RKO (cell line): ENCODE measurements around the gene SNX9.
A peak's percentile ranks its signal among the peaks of the same experiment; 100 is the strongest.

Source experiments
- DNase-seq: peaks from one replicate; pipeline ENCODE4 v3.0.0-alpha.2; 2016; ENCODE audit warnings: low spot score

The SNX9 gene

GRCh38 chr6:157859775-157860504 lies 36.9 kb downstream of the SNX9 start:
- DNase-seq: no peak

DNA sequence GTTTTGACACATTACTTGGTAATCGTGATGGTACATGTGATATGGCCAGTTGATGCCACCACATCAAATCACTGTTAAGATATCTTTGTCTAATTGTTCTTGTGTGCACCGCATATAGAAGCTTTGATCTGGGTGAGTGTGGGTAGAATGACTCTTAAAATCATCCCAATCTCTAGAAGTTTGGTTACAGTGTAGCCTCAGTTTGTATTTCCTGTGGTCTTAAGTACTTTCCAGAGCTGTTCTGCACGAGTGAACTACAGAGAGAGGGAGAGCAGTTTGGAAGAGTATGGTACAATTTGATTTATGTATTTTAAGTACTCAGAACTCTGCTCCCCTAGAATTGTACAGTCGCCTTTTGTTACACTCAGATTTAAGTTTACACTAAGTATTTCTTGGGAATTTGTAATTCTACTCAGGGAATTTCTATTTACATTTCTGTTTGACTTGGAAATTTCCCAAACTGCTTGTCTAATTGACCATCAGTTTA lies 37.5 kb downstream of the SNX9 start:
- no peak for DNase-seq

GRCh38 chr6:157861184-157861583 lies 38.1 kb downstream of the SNX9 start:
- DNase-seq: no peak

DNA sequence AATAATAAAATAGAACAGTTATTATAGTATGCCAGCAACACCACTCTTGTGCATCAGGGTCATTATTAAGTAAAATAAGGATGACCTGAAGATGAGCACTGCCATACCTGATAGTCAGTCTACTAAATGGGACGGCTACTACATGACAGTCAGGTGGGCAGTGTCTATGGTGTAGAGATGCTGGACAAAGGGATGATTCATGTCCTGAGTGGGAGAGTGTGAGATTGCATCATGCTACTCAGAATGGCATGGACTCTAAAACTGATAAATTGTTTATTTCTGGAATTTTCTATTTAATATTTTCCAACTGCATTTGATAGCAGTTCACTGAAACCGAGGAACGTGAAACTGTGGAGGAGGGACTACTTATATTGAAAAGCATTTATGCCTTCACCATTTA lies 38.8 kb downstream of the SNX9 start:
- peak; percentile 28 for DNase-seq

GRCh38 chr6:157862706-157863105 lies 39.7 kb downstream of the SNX9 start:
- DNase-seq: no peak

GRCh38 chr6:157864185-157864761 lies 41.2 kb downstream of the SNX9 start:
- no peak for DNase-seq

DNA sequence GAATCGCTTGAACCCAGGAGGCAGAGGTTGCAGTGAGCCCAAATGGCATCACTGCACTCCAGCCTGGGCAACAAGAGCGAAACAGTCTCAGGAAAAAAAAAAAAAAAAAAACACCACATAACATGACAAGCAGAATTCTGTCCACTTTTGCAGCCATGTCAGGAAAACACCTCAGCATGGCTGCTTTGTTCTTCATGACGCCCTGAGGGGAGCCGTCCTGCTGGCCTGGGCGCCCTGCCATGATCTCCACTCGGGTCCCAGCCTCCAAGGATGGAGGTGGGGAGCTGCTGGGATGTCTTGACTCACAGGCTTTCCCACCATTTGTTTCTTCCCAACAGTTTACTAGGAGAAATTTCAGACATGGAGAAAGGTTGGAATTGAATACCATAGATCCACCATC lies 42.2 kb downstream of the SNX9 start:
- no peak for DNase-seq

- no peak for DNase-seq
Observed at GRCh38 chr6:157867155-157867559, 44.1 kb downstream of the SNX9 start.

- DNase-seq: no peak
Observed at GRCh38 chr6:157867981-157868380, 44.9 kb downstream of the SNX9 start.

- no peak for DNase-seq
Observed at GRCh38 chr6:157868835-157869234, 45.8 kb downstream of the SNX9 start.

DNA sequence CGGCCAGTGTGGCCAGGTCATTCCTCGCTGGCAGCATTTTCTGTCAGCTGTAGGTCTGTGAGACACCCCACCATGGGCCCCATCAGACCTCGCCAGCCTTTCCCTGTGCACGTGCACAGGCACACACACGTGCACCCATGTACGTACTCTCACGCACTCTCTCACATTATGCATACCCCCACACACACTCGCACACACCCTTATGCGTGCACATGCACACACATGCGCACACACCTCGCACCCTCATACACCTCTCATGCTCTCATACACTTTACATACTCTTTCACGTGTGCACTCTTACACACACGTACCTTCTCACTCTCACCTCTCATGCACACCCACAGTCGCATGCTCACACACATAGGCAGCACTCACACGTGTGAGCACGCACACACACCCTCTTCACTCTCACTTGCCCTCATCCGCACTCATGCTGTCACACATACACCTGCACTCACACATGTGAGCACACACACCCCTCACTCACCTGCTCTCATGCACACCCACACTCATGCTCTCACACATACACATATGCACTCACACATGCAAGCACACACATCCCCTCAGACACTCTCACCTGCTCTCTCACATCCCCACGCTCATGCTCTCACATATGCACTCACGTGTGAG lies 46.7 kb downstream of the SNX9 start:
- no peak for DNase-seq

DNA sequence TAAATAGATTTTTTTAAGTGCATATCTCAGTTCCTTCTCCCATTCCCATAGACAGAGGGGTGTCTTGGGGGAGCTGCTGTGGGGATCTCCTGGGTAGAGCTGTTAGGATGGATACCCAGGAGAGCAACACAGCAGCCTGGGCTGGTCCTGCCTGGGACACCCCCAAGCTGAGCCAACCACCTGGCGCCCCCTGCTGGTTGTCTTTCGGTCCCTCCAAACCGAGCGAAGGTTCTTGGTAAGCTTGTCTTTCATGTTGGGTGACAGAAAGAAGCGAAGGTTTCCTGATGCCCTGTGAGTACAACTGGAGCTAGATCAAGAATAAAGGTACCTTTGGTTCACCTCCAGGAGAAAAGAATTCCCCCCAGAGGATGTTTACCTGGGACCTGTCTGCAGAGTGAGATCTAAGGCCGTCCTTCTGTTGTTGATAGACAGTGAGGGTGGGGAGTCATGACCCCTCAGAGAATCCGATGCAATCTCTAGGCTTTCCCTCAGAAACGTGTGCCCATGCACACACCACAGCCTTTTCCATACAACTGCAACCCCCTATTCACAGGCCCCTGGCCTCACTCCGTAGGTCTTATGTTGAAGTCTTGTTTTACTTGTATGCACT lies 50.8 kb downstream of the SNX9 start:
- peak; percentile 49 for DNase-seq

GRCh38 chr6:157877149-157877548 lies 54.1 kb downstream of the SNX9 start:
- DNase-seq: no peak

DNA sequence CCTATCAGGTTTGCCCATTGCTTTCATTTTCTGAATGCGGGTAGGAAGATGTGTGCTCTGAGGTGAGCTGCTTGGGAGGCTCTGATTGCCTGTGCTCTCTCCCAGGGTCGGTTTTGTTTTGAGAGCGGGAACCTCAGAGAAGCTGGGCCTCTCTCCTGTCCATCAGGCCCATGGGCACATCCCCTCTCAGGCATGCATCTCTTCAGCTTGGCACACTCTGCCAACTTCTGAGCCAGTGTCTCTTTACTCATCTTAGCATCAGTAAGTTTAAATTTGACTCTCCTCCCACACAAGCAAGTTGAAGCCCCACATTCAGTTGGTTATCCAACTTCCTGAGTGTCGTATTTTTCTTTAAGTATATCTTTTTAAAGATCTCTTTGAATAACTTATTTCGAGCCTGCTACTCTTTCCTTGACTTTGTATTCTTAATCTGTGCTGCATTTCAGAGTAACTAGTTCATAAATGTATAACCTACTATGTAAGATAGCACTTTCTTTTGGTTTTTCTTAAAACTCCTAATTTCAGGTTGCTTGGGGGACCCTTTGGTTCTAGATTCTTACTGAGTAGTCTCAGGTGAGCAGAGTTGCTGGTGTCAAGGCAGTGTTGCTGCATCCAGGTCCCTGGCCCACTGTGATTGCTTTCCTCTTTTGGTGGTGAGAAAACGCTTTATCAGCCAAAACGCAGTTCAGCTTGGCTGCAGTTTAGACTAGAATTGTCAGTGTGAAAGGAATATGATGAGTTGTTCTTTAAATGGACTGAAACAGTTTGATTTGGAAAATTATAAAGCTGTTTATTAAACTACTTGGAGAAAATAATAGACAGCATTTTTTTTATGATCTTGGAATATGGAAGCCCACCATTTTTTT lies 54.8 kb downstream of the SNX9 start:
- DNase-seq: no peak

DNA sequence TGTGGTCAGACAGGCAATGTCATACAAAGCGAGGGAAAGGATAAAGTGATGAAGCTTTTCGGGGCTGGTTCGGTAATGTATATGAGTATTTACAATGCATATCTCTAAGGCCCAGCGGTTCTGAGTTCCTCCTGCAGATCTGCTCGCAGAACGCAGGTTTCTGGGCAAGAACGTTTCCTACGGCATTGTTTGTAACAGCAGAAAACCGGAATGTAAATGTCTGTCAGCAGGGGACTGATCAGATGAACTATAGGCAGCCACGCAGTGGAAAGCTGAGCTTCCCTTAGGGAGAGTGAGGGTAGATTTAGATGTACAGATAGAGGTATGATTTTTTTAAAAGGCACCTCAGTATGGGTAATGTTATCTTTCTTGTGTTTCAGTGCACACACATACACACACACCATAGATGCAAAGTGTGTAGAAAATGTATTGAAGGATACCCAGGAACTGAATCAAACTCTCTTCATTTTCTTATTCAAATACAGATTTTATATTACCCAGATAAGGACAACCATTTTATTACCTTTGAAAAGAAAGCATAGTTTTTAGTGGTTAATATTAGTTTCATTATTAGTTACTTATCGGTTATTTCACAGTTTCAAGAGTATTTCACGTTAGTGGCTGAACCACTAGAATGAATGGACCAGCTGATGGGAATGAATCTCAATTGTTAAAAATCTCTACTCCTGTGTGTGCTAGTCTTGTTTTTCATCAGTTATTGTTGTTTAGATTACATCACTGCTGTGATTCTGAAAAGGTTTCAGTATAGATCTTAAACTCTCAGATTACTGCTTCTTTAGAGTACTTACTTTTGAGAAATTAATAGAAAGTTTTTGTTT lies 56.2 kb downstream of the SNX9 start:
- DNase-seq: no peak

DNA sequence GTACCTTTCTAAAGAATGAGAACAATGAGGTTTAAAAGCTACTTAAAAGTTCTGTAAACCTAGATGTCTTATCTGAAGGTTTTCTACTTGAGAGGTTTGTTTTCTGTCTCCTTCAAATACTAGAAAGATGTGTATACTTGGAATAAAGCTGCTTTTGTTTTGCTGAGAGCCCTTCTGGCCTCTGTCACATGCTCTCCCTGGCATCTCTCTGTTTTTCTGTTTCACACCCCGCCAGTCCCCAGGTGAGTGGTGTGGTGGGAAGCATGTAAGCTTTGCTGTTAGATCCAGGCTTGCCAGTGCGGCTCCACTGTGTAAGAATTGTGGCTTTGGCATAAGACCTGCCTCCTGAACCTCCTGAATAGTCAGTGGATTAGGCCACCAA lies 56.8 kb downstream of the SNX9 start:
- DNase-seq: no peak

GRCh38 chr6:157880534-157880933 lies 57.5 kb downstream of the SNX9 start:
- DNase-seq: no peak

- no peak for DNase-seq
Observed at GRCh38 chr6:157881342-157881741, 58.3 kb downstream of the SNX9 start.

DNA sequence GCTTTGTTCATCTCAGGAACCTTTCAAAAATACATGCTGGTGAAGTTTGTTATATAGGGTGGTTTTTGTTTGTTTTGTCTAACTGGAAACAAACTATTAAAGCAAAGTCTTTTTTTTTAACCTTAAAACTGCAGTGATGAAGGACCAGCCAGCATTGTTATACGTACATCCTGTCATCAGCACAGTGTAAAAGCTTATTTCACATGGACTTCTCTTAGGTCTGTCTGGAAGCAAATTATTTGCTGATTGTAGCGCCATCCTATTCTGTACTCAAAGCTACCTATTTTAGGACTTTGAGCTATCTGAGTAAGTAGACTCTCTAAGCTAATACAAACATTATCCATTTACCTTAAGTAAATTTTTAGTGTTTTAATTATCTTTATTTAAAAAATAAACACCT lies 61.7 kb downstream of the SNX9 start:
- no peak for DNase-seq

DNA sequence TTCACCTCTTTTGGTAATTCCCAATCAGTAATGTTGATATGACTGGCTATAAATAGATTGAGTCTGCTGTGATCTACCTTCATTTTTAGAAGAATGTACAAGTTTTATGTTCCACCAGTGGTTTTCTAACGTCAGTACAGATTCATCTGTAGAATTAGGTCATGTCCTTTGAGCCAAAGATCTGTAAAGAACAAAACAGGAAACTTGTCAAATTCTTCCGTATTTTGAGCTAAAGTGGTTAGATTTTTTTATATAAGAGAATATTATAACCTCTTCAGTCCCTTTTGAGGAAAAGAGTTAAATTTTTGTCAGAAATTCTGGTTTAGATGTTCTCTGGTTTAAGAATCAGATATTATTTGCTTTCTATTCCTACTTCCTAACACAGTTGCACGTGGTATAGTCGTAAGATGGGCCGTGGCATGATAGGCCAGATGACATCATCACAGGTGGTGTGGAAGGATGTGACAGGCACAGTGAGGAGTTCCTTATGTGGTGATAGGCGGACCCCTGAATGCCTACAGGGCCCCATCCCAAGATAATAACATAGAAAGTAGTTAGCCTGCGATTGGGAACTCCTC lies 62.3 kb downstream of the SNX9 start:
- DNase-seq: no peak

DNA sequence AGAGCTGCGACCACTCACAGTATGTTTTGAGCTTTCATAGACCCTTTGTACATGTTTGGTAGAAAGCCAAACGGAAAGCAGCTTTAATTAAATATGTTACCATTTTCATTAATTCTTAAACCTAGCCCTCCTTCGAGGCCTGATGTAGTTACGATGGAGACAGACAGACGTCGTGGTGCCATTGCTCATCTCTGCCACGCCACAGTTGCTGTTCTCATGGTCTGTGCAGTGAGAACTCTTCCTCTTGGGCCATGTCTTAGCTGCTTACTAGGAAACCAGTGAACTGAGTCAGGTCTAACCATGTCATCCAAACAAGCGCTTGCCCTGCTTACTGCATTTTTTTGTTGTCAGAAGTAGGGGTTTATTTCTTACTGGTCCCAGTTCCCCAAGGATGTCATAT lies 62.8 kb downstream of the SNX9 start:
- no peak for DNase-seq
